T-helper 1 cell (primary cell): ENCODE results near the gene HTR3B.

Experiments used
- DNase-seq, 5 donors: peaks; one replicate each; pipeline ENCODE4 v3.0.0-alpha.2; 2012 to 2020

The HTR3B gene

GRCh38 chr11:113949891-113950290, 45.3 kb downstream of the HTR3B start:
- no peak for DNase-seq

GRCh38 chr11:113951537-113951936, 46.9 kb downstream of the HTR3B start:
- no peak for DNase-seq

GRCh38 chr11:113952070-113952469, 47.5 kb downstream of the HTR3B start:
- no peak for DNase-seq

- DNase-seq = no peak
Measured at GRCh38 chr11:113952588-113952987, 48.0 kb downstream of the HTR3B start.

- DNase-seq = no peak
Measured at GRCh38 chr11:113954235-113954634, 49.6 kb downstream of the HTR3B start.

- DNase-seq = no peak
Measured at GRCh38 chr11:113956986-113957385, 52.4 kb downstream of the HTR3B start.

GRCh38 chr11:113960702-113961330, 56.2 kb downstream of the HTR3B start:
- DNase-seq = no peak

- no peak for DNase-seq
Measured at GRCh38 chr11:113967361-113967760, 62.8 kb downstream of the HTR3B start.

GRCh38 chr11:113971506-113972195, 67.1 kb downstream of the HTR3B start:
- DNase-seq = no peak

- no peak for DNase-seq
Measured at GRCh38 chr11:113974741-113975470, 70.3 kb downstream of the HTR3B start, which contains the start of gene HTR3A. Gene HTR3A (plus strand): TSS chr11:113975108. CDS start chr11:113975326, 218 bp downstream.

GRCh38 chr11:113977071-113977490, 72.5 kb downstream of the HTR3B start:
- no peak for DNase-seq

- DNase-seq = no peak
Measured at GRCh38 chr11:113977701-113978100, 73.1 kb downstream of the HTR3B start.

- DNase-seq = no peak
Measured at GRCh38 chr11:113979431-113979830, 74.8 kb downstream of the HTR3B start.

- no peak for DNase-seq
Measured at GRCh38 chr11:113980785-113981184, 76.2 kb downstream of the HTR3B start.

GRCh38 chr11:113982306-113982705, 77.7 kb downstream of the HTR3B start:
- DNase-seq = no peak

- DNase-seq = no peak
Measured at GRCh38 chr11:113984781-113985180, 80.2 kb downstream of the HTR3B start.

- DNase-seq = no peak
Measured at GRCh38 chr11:113985906-113986305, 81.3 kb downstream of the HTR3B start.

- DNase-seq = no peak
Measured at GRCh38 chr11:113986351-113987140, 82.0 kb downstream of the HTR3B start.

- DNase-seq = no peak
Measured at GRCh38 chr11:113989381-113989780, 84.8 kb downstream of the HTR3B start.

GRCh38 chr11:113989916-113990315, 85.3 kb downstream of the HTR3B start:
- DNase-seq = no peak

GRCh38 chr11:113991170-113991569, 86.6 kb downstream of the HTR3B start:
- DNase-seq = no peak

- no peak for DNase-seq
Measured at GRCh38 chr11:113991718-113992458, 87.3 kb downstream of the HTR3B start.
